ENCODE data around the gene STARD3.

Gene STARD3

GRCh38 chr17:39621523-39622379, 15.2 kb upstream of the STARD3 start:
- DNase-seq, result peak; percentile 42 to 88 (median 82)

- no peak for DNase-seq
Observed at GRCh38 chr17:39622380-39623006, 14.5 kb upstream of the STARD3 start.

GRCh38 chr17:39623356-39623950, 13.5 kb upstream of the STARD3 start:
- DNase-seq, result peak in 13 of 14 donors; percentile 26 to 85 (median 75)

- no peak for DNase-seq
Observed at GRCh38 chr17:39624313-39624712, 12.6 kb upstream of the STARD3 start.

GRCh38 chr17:39625198-39625785, 11.7 kb upstream of the STARD3 start:
- no peak for DNase-seq

GRCh38 chr17:39626171-39627046, 10.5 kb upstream of the STARD3 start, which contains the start of gene PPP1R1B:
Gene PPP1R1B, plus strand, starts transcription at chr17:39626952. Its CDS starts 441 bp downstream, at chr17:39627393.
- peak in 3 of 14 donors; percentile 30 to 52 (median 38) for DNase-seq

- no peak for DNase-seq
Observed at GRCh38 chr17:39627047-39627711, 9.8 kb upstream of the STARD3 start.

- DNase-seq, result no peak
Observed at GRCh38 chr17:39627712-39628516, 9.0 kb upstream of the STARD3 start.

GRCh38 chr17:39628655-39629493, 8.1 kb upstream of the STARD3 start:
- no peak for DNase-seq

GRCh38 chr17:39629494-39629880, 7.5 kb upstream of the STARD3 start:
- no peak for DNase-seq

- no peak for DNase-seq
Observed at GRCh38 chr17:39629898-39630297, 7.0 kb upstream of the STARD3 start.

GRCh38 chr17:39631403-39631802, 5.5 kb upstream of the STARD3 start:
- DNase-seq, result no peak

GRCh38 chr17:39632153-39632941, 4.6 kb upstream of the STARD3 start:
- peak in 11 of 14 donors; percentile 16 to 82 (median 65) for DNase-seq

GRCh38 chr17:39633570-39634183, 3.3 kb upstream of the STARD3 start:
- no peak for DNase-seq

GRCh38 chr17:39634384-39634871, 2.5 kb upstream of the STARD3 start:
- peak in 6 of 14 donors; percentile 15 to 42 (median 22) for DNase-seq

GRCh38 chr17:39635614-39636176, 1.2 kb upstream of the STARD3 start:
- DNase-seq, result no peak

GRCh38 chr17:39636587-39636926, 387 bp upstream of the STARD3 start:
- DNase-seq, result no peak

GRCh38 chr17:39638317-39638716, 1.4 kb downstream of the STARD3 start:
- DNase-seq, result no peak

All from C1 segment of cervical spinal cord (tissue), 14 donors.